ENCODE data around the gene DGKG.

The DGKG gene

GRCh38 chr3:186143250-186143649 is 218.8 kb downstream of the DGKG start:
- no peaks in the 10 kb centered on the region for H3K36me3 ChIP-seq (ENCODE audit: control insufficient read depth, insufficient read depth, low read length)
- H3K27ac ChIP-seq (ENCODE audit: low read length), result no peak overlapping the region
- H3K27me3 ChIP-seq (ENCODE audit: control insufficient read depth, insufficient read depth, low read length), result no peaks in the 10 kb centered on the region
- DNase-seq (ENCODE audit: low read depth, low spot score), result no peak
- H3K4me3 ChIP-seq (ENCODE audit: low read length), result no peak overlapping the region
- H3K4me1 ChIP-seq (ENCODE audit: control insufficient read depth, insufficient read depth, low read length), result no peaks in the 10 kb centered on the region
- WGBS (ENCODE audit: insufficient coverage, insufficient read length), result no CpG with 5 or more reads among the region's 1 CpG
- H3K9me3 ChIP-seq (ENCODE audit: control insufficient read depth, insufficient read depth, low read length), result no peaks in the 10 kb centered on the region

GRCh38 chr3:186142393-186142932 is 219.6 kb downstream of the DGKG start:
- no peaks in the 10 kb centered on the region for H3K9me3 ChIP-seq (ENCODE audit: control insufficient read depth, insufficient read depth, low read length)
- no peak overlapping the region for H3K4me3 ChIP-seq (ENCODE audit: low read length)
- no peak overlapping the region for H3K27ac ChIP-seq (ENCODE audit: low read length)
- H3K4me1 ChIP-seq (ENCODE audit: control insufficient read depth, insufficient read depth, low read length), result no peaks in the 10 kb centered on the region
- no peak for DNase-seq (ENCODE audit: low read depth, low spot score)
- no peaks in the 10 kb centered on the region for H3K36me3 ChIP-seq (ENCODE audit: control insufficient read depth, insufficient read depth, low read length)
- no peaks in the 10 kb centered on the region for H3K27me3 ChIP-seq (ENCODE audit: control insufficient read depth, insufficient read depth, low read length)

DNA sequence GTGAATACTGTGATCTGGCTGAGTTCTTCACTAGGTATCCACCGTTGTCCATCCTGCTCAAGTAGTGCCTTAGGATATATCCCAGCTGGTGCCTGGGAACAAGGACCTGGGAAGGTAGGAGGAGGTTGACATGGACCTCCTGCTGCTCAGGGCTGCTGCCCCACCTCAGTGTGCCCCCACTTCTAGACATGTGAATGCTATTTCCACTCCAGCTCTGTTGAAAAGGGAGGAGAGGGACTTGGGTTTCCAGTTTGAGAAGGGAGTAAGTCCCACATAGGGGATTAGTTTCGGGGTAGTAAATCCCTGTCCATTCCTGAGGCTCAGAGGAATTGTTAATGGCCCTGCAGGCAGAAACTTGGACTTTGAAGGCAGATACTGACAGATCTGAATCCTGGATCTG is 220.2 kb downstream of the DGKG start:
- Histone ChIP-seq H3K27me3 (ENCODE audit: control insufficient read depth, insufficient read depth, low read length) (no peaks in the 10 kb centered on the region), H3K27ac (ENCODE audit: low read length) (no peak overlapping the region), H3K9me3 (ENCODE audit: control insufficient read depth, insufficient read depth, low read length) (no peaks in the 10 kb centered on the region), H3K36me3 (ENCODE audit: control insufficient read depth, insufficient read depth, low read length) (no peaks in the 10 kb centered on the region), H3K4me3 (ENCODE audit: low read length) (no peak overlapping the region), H3K4me1 (ENCODE audit: control insufficient read depth, insufficient read depth, low read length) (no peaks in the 10 kb centered on the region)
- DNase-seq (ENCODE audit: low read depth, low spot score), result no peak
- WGBS (ENCODE audit: insufficient coverage, insufficient read length), result no CpG with 5 or more reads among the region's 2 CpGs

DNA sequence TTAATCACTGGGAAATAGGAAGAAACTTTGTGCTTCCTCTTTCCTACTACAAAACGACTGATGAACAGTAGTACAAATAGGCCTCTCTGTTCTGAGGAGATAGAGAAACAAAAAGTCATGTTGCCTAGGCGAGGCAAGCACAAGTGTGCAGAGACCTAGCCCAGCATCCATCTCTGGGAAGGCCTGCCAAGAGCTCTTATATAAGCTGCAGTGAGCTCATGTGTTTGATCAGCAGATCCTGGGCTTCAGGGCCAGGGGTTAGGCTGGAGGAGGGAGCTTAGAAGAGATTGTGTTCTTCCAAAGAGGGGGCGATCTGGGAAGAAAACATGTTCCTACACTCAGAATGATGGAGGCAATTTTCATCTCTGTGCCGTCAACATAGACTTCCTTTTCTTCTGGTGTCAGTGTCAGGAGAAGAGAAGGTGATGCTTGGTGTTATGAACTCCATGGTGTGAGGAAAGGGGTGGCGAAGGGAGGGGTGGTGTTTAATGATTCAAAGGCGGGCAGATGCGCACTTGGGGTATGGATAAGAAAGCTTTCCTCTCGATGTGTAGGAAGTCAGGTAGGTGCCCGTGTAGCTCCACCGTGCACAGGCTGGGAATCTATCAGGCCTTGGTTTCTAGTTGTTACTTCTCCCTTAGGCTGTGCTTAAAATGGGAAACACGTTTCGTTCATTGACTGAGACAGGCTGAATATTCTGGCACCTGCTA is 223.6 kb downstream of the DGKG start:
- no peak for DNase-seq (ENCODE audit: low read depth, low spot score)
- H3K4me3 ChIP-seq (ENCODE audit: low read length), result no peak overlapping the region
- no peaks in the 10 kb centered on the region for H3K9me3 ChIP-seq (ENCODE audit: control insufficient read depth, insufficient read depth, low read length)
- H3K27ac ChIP-seq (ENCODE audit: low read length), result no peak overlapping the region
- no CpG with 5 or more reads among the region's 12 CpGs for WGBS (ENCODE audit: insufficient coverage, insufficient read length)
- no peaks in the 10 kb centered on the region for H3K36me3 ChIP-seq (ENCODE audit: control insufficient read depth, insufficient read depth, low read length)
- H3K4me1 ChIP-seq (ENCODE audit: control insufficient read depth, insufficient read depth, low read length), result no peaks in the 10 kb centered on the region
- H3K27me3 ChIP-seq (ENCODE audit: control insufficient read depth, insufficient read depth, low read length), result no peaks in the 10 kb centered on the region

- no peaks in the 10 kb centered on the region for H3K4me1 ChIP-seq (ENCODE audit: control insufficient read depth, insufficient read depth, low read length)
- no peaks in the 10 kb centered on the region for H3K27me3 ChIP-seq (ENCODE audit: control insufficient read depth, insufficient read depth, low read length)
- H3K9me3 ChIP-seq (ENCODE audit: control insufficient read depth, insufficient read depth, low read length), result no peaks in the 10 kb centered on the region
- no peak for DNase-seq (ENCODE audit: low read depth, low spot score)
- H3K36me3 ChIP-seq (ENCODE audit: control insufficient read depth, insufficient read depth, low read length), result no peaks in the 10 kb centered on the region
- no peak overlapping the region for H3K4me3 ChIP-seq (ENCODE audit: low read length)
- no peak overlapping the region for H3K27ac ChIP-seq (ENCODE audit: low read length)
- WGBS (ENCODE audit: insufficient coverage, insufficient read length), result no CpG with 5 or more reads among the region's 15 CpGs
Observed at GRCh38 chr3:186137051-186137685, 224.9 kb downstream of the DGKG start.

- no peaks in the 10 kb centered on the region for H3K4me1 ChIP-seq (ENCODE audit: control insufficient read depth, insufficient read depth, low read length)
- no peak overlapping the region for H3K4me3 ChIP-seq (ENCODE audit: low read length)
- H3K27me3 ChIP-seq (ENCODE audit: control insufficient read depth, insufficient read depth, low read length), result no peaks in the 10 kb centered on the region
- H3K36me3 ChIP-seq (ENCODE audit: control insufficient read depth, insufficient read depth, low read length), result no peaks in the 10 kb centered on the region
- no CpG with 5 or more reads among the region's 5 CpGs for WGBS (ENCODE audit: insufficient coverage, insufficient read length)
- H3K9me3 ChIP-seq (ENCODE audit: control insufficient read depth, insufficient read depth, low read length), result no peaks in the 10 kb centered on the region
- H3K27ac ChIP-seq (ENCODE audit: low read length), result no peak overlapping the region
- DNase-seq (ENCODE audit: low read depth, low spot score), result no peak
Observed at GRCh38 chr3:186133980-186134379, 228.1 kb downstream of the DGKG start.

DNA sequence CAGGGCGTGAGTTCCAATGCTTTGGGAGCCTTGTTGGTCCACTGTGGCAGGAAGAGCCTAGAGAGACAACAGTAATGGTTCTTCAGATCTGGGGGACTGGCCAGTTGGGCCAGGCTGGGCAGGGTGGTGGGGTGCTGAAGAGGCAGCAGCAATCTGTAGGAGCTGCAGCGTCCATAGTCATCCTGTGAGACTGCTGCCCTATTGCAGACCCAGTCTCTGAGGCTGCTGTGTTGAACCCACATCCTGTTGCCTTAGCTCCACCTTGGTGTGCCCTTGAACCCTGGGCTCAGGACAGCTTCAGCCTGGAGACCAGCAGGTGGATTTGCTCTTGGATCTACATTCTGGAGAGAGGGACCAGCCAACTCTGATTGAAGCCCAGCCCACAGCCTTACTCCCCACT is 229.5 kb downstream of the DGKG start:
- Histone ChIP-seq H3K27ac (ENCODE audit: low read length) (no peak overlapping the region), H3K36me3 (ENCODE audit: control insufficient read depth, insufficient read depth, low read length) (no peaks in the 10 kb centered on the region), H3K27me3 (ENCODE audit: control insufficient read depth, insufficient read depth, low read length) (no peaks in the 10 kb centered on the region), H3K4me3 (ENCODE audit: low read length) (no peak overlapping the region), H3K4me1 (ENCODE audit: control insufficient read depth, insufficient read depth, low read length) (no peaks in the 10 kb centered on the region), H3K9me3 (ENCODE audit: control insufficient read depth, insufficient read depth, low read length) (no peaks in the 10 kb centered on the region)
- WGBS (ENCODE audit: insufficient coverage, insufficient read length), result no CpG with 5 or more reads among the region's 2 CpGs
- no peak for DNase-seq (ENCODE audit: low read depth, low spot score)

DNA sequence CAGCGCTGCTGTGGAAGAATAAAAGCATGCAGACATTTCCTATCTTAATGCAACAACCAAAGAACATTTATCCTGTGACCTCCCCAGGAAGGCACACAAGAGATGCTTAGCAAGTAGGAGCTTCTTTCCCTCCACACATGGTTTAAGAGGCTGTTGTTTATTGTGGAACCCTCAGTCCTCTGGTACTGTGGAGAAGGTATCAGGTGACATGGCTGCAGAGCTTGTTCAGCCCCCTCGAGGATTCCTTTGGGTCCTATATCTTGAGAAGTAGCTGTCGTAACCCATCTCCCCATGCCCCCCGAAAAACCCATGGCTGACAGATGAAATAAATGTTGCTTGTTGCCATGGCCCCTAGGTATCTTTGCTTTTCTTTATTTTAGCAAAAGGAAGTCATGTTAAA is 232.8 kb downstream of the DGKG start:
- WGBS (ENCODE audit: insufficient coverage, insufficient read length), result no CpG with 5 or more reads among the region's 4 CpGs
- Histone ChIP-seq H3K9me3 (ENCODE audit: control insufficient read depth, insufficient read depth, low read length) (no peaks in the 10 kb centered on the region), H3K36me3 (ENCODE audit: control insufficient read depth, insufficient read depth, low read length) (no peaks in the 10 kb centered on the region), H3K27me3 (ENCODE audit: control insufficient read depth, insufficient read depth, low read length) (no peaks in the 10 kb centered on the region), H3K4me3 (ENCODE audit: low read length) (no peak overlapping the region), H3K4me1 (ENCODE audit: control insufficient read depth, insufficient read depth, low read length) (no peaks in the 10 kb centered on the region), H3K27ac (ENCODE audit: low read length) (no peak overlapping the region)
- DNase-seq (ENCODE audit: low read depth, low spot score), result no peak

DNA sequence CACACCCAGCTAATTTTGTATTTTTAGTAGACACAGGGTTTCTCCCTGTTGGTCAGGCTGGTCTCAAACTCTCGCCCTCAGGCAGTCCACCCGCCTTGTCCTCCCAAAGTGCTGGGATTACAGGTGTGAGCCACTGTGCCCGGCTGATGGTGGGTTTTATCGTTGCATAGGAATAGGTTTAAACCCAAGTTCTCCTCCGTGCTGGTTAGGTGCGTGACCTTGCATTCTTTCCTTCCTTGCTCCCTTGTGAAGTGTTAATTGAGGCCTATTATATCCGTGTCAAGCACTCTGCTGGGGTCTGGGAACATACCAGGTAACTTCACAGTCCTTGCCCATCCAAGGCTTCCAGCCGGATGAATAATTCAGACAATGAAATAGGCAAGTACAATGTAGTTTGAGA is 233.9 kb downstream of the DGKG start:
- no peak for DNase-seq (ENCODE audit: low read depth, low spot score)
- H3K27me3 ChIP-seq (ENCODE audit: control insufficient read depth, insufficient read depth, low read length), result no peaks in the 10 kb centered on the region
- WGBS (ENCODE audit: insufficient coverage, insufficient read length), result no CpG with 5 or more reads among the region's 8 CpGs
- H3K4me3 ChIP-seq (ENCODE audit: low read length), result no peak overlapping the region
- no peaks in the 10 kb centered on the region for H3K36me3 ChIP-seq (ENCODE audit: control insufficient read depth, insufficient read depth, low read length)
- H3K27ac ChIP-seq (ENCODE audit: low read length), result no peak overlapping the region
- H3K9me3 ChIP-seq (ENCODE audit: control insufficient read depth, insufficient read depth, low read length), result no peaks in the 10 kb centered on the region
- no peaks in the 10 kb centered on the region for H3K4me1 ChIP-seq (ENCODE audit: control insufficient read depth, insufficient read depth, low read length)

DNA sequence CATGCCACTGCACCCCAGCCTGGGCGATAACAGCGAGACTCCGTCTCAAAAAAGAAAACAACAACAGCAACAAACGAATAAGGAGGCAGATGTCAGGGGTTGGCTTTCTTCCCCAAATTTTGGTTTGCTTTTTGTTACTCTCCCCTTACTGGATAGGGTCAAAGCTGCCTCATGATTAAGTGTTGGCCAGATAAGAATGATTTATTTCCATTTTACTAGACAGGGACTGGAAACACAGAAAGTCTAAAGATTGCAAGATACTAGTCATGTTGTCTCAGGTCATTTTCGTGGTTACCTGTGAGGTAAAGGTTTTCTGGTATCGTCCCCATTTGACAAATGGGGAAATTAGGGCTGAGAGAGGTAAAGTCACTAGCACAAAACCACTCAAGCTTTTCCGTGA is 234.6 kb downstream of the DGKG start:
- Histone ChIP-seq H3K4me1 (ENCODE audit: control insufficient read depth, insufficient read depth, low read length) (no peaks in the 10 kb centered on the region), H3K27ac (ENCODE audit: low read length) (no peak overlapping the region), H3K4me3 (ENCODE audit: low read length) (no peak overlapping the region), H3K9me3 (ENCODE audit: control insufficient read depth, insufficient read depth, low read length) (no peaks in the 10 kb centered on the region), H3K36me3 (ENCODE audit: control insufficient read depth, insufficient read depth, low read length) (no peaks in the 10 kb centered on the region), H3K27me3 (ENCODE audit: control insufficient read depth, insufficient read depth, low read length) (no peaks in the 10 kb centered on the region)
- WGBS (ENCODE audit: insufficient coverage, insufficient read length), result no CpG with 5 or more reads among the region's 7 CpGs
- no peak for DNase-seq (ENCODE audit: low read depth, low spot score)

DNA sequence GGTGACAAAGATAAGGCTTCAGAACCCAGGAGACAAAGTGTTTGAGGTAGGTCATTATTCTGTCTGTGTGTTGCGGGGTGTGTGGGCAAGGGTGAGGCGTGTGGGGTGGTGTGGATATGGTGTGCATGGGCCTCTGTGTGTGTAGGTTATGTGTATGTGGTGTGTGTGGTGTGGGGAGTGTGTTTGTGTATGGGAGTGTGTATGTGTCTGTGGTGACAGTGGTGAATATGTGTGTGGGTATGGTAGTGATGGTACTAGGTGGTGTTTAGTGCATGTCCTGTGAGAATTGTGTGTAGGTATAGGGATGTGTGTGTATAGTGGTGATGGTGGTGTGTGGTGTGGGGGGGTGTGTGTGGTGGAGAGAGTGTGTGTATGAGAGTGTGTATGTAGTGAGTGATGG is 236.9 kb downstream of the DGKG start:
- H3K27ac ChIP-seq (ENCODE audit: low read length), result no peak overlapping the region
- no peaks in the 10 kb centered on the region for H3K4me1 ChIP-seq (ENCODE audit: control insufficient read depth, insufficient read depth, low read length)
- H3K4me3 ChIP-seq (ENCODE audit: low read length), result no peak overlapping the region
- no peaks in the 10 kb centered on the region for H3K27me3 ChIP-seq (ENCODE audit: control insufficient read depth, insufficient read depth, low read length)
- DNase-seq (ENCODE audit: low read depth, low spot score), result no peak
- WGBS (ENCODE audit: insufficient coverage, insufficient read length), result no CpG with 5 or more reads among the region's 2 CpGs
- no peaks in the 10 kb centered on the region for H3K36me3 ChIP-seq (ENCODE audit: control insufficient read depth, insufficient read depth, low read length)
- H3K9me3 ChIP-seq (ENCODE audit: control insufficient read depth, insufficient read depth, low read length), result no peaks in the 10 kb centered on the region
